ENCODE data around the gene TRIM43.
"Not testable (repeated sequence)": the region's sequence is repeated elsewhere in the genome, so short reads cannot be mapped to it uniquely, and the experiment has no call there.

TRIM43 gene

DNA sequence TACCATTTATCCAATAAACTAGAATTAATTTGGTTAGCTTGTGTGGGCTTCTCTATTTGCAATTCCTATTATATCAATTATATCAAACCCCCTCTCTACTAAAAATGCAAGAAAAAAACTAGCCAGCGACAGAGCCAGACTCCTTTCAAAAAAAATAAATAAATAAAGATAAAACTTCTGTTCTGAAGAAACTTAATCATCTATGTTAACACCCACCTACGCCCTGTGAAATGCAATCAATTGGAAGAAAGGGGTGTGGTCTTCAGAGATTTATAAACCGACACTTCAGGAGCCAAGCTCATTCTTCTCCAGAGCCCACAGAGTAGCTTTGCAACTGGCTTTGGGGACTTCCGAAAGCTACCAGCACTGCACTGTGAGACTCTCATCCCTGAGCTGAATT is at the start of gene TRIM43:
TSS of gene TRIM43 (plus strand) at position 301 of the 400 bp plus-strand sequence. CDS start 2,023 bp downstream, outside the sequence.
- DNase-seq = not testable (repeated sequence)

DNA sequence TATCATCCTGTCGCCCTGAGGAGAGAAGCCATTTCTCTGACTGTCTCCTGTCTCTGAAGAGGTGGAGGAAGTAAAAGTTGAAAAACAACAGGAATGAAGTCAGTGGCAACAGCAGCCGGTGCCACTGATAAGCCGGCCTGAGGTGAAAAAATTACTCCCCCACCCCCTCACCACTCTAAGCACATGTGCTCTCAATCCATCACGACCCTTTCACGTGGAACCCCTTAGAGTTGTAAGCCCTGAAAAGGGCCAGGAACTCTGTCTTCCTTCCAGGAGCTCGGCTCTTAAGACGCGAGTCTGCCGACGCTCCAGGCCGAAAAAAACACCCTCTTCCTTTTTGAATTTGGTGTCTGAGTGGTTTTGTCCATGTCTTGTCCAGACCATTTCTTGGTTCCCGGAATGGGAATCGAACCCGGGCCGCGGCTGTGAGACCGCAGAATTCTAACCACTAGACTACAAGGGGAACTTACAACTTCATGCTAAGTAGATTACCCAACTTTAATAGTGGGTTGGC is 40.7 kb upstream of the TRIM43 start:
- no peak for DNase-seq

DNA sequence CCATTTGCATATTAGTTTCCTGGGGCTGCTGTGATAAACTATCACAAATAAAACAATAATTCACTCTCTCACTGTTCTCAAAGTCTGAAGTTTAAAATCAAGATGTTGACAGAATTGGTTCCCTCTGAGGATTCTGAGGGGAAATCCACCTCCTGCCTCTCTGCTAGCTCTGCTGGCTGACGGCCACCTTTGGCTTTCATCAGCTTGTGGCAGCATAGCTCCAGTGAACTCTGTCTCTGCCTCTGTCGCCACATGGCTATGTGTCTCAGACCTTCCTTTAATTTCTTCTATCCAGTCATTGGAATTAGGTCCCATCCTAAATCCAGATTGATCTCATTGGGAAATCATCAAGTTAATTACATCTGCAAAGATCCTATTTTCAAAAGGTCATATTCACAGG is 38.9 kb upstream of the TRIM43 start:
- DNase-seq = no peak

DNA sequence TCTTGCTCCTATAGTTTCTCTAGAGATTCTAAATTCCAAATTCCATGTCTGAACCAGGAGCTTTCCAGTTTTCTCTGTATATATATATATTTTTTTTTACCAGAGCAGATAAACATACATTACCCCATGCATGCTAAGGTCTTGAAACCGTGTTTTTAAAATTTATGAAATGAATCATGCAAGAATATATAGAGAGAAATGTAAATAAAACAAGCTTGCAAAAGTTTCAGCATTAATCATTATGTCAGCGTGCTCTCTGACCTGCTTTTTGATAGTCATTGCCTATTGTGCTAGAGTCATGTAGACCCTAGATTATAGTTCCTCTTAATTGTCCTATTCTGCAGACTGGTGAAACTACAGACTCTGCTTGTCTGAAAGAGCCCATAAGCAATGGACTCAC is 22.6 kb upstream of the TRIM43 start:
- DNase-seq = no peak

GRCh38 chr2:95573866-95574265 is 17.9 kb upstream of the TRIM43 start:
- no peak for DNase-seq

- DNase-seq = no peak
Measured at GRCh38 chr2:95574506-95574905, 17.3 kb upstream of the TRIM43 start.

GRCh38 chr2:95575857-95576256 is 15.9 kb upstream of the TRIM43 start:
- no peak for DNase-seq

DNA sequence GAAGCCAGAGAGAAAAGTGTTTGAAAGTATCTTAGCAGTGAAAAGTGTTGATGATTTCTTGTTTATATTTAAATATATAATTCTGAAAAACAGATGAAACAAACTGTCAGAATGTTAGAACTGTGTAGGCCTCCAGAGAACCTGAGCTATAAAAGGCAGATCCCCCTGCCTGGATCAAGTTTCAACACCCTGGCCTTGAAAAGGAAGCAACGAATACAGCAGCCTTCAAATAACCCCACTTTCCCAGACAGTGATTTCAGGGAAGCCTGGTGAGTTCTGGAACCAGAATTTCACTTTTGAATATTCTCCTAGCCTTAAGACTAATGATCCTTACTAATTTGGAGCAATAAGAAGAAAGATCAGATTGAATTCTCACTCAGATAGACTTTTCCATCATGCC is 13.3 kb upstream of the TRIM43 start:
- no peak for DNase-seq

DNA sequence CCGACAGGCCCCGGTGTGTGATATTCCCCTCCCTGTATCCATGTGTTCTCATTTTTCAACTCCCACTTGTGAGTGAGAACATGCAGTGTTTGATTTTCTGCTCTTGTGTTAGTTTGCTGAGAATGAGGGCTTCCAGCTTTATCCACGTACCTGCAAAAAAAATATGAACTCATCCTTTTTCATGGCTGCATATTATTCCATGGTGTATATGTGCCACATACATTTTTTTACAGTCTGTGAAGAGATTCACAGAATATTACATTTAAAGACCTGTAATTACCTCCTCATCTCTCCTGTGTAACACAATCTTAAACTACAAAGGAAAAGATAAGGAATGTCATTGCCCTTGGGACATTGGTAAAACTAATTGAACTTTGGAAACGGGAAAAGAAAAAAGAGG is 8.3 kb upstream of the TRIM43 start:
- not testable (repeated sequence) for DNase-seq

- not testable (repeated sequence) for DNase-seq
Measured at GRCh38 chr2:95584321-95584720, 7.5 kb upstream of the TRIM43 start.

- DNase-seq = not testable (repeated sequence)
Measured at GRCh38 chr2:95589777-95590536, 1.8 kb upstream of the TRIM43 start.

DNA sequence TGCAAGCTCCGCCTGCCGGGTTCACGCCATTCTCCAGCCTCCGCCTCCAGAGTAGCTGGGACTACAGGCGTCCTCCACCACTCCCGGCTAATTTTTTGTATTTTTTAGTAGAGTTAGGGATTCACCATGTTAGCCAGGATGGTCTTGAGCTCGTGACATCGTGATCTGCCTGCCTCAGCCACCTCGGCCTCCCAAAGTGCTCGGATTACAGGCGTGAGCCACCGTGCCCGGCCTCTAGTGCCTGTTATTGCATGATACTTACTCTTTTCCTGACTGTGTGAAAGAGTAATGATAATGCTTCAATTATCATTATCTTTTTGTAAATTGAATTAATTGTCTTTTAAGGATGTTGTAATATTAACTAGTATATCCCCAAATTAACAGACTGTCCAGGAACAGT is 1.2 kb downstream of the TRIM43 start:
- not testable (repeated sequence) for DNase-seq

- not testable (repeated sequence) for DNase-seq
Measured at GRCh38 chr2:95595012-95595411, 3.2 kb downstream of the TRIM43 start.

- DNase-seq = not testable (repeated sequence)
Measured at GRCh38 chr2:95601301-95601700, 9.5 kb downstream of the TRIM43 start.

GRCh38 chr2:95602146-95602545 is 10.3 kb downstream of the TRIM43 start:
- not testable (repeated sequence) for DNase-seq

DNA sequence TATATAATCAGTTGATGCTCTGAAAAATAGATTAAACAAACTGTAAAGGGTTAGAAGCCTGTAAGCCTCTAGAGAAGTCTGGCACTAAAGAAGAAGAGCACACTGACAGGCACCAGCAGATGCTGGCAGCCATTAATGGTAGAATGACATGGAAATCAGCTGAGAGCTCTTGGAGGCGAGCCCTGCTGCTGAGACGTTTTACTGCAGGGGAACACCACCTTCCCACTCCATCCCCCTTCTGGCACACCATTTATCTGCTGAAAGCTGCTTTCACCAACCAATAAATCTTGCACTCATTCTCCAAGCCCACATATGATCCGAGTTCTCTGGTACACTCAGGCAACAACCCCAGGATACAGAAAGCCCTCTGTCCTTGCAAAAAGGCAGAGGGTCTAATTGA is 16.6 kb downstream of the TRIM43 start:
- not testable (repeated sequence) for DNase-seq

DNA sequence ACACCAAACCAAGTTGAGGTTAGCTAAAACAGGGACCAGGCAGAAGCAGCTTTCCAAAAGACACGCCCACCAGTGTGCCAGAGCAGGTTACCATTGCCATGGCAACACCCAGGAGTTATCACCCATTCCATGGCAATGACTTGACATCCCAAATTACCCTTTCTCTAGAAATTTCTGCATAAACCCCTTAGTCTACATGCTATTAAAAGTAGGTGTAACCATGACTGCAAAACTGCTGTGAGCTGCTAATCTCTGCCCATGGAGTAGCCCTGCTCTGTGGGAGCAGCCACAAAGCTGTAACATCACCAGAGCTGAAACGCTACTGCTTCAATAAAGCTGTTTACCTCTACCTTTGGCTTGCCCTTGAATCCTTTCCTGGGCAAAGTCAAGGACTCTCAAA is 18.0 kb downstream of the TRIM43 start:
- DNase-seq = not testable (repeated sequence)

- DNase-seq = not testable (repeated sequence)
Measured at GRCh38 chr2:95613048-95613447, 21.2 kb downstream of the TRIM43 start.

- DNase-seq = not testable (repeated sequence)
Measured at GRCh38 chr2:95622728-95623127, 30.9 kb downstream of the TRIM43 start.

DNA sequence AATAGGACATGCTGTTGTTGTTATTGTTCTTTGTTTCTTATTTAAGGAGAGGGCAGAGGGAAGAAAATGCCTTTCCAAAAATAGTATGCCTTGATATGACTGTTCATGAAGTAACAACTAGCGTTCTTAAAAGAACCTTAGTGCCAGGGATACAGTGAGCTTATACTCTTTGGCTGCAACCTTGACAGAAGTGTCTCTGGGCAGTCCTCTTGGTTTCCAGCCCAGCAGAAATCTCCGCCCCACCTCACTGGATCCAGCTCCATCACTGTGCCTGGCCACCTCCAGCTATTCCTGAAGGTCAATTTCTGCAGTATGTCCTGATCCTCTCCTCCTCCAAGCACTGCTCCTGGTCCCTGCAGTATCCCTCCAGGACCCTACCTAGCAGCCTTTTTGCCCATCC is 39.2 kb downstream of the TRIM43 start:
- DNase-seq = not testable (repeated sequence)

- not testable (repeated sequence) for DNase-seq
Measured at GRCh38 chr2:95633626-95634259, 41.9 kb downstream of the TRIM43 start.

- not testable (repeated sequence) for DNase-seq
Measured at GRCh38 chr2:95640515-95641288, 48.9 kb downstream of the TRIM43 start.

DNA sequence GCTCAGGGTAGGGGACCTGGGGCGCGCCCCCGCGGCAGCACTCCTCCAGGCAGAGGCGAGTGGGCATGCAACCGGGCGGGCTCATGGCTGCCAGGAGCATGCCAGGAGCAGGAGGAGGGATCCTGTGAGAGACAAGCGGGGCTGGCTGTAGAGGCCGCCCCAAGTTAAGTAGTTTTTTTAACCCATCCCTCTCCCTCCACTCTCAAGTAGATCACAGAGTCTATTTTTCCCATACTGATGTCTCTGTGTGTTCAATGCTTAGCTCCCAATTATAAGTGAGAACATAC is 49.4 kb downstream of the TRIM43 start:
- DNase-seq = not testable (repeated sequence)

DNA sequence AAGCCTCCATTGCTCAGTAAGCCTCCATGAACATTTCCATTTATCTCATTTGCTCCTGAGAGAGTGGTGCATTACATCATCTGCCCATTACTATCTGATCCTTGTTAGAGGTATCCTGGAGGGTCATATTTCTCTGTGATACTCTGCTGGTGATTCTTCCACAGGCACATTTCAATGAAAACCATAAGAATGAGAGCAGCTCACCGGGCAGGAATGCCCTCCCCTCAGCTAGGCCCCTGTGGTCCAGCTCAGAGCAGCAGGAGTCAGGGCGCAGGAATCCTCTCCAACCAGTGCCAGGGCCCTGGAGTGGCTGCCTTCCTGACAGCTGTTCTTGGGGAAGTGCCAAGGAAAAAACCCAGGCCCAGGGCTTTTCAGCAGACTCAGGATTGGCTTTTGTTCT is 50.0 kb downstream of the TRIM43 start:
- not testable (repeated sequence) for DNase-seq

Data from CD4-positive, alpha-beta T cell treated with Interferon gamma for 1 hour (primary cell).